IPS DF 6.9 (cell line): ENCODE measurements around the gene PCP4L1.
"Not testable (repeated sequence)": the region's sequence is repeated elsewhere in the genome, so short reads cannot be mapped to it uniquely, and the experiment has no call there.

ENCODE experiments used
- DNase-seq: peaks from one replicate; pipeline ENCODE4 v3.0.0-alpha.2; 2013; ENCODE audit warnings: low read depth, low spot score
- H3K27ac ChIP-seq: one replicate; pipeline ENCODE4 v1.5.1; 2013; ENCODE audit warnings: low read length, control low read depth
- H3K27me3 ChIP-seq: 2 replicates; pipeline ENCODE4 v1.6.1; 2013; ENCODE audit warnings: mild to moderate bottlenecking, low read length; ENCODE audit not compliant: control insufficient read depth, insufficient read depth
- H3K36me3 ChIP-seq: 2 replicates; pipeline ENCODE4 v1.6.1; 2013; ENCODE audit warnings: low read length; ENCODE audit not compliant: control insufficient read depth, insufficient read depth
- H3K4me1 ChIP-seq: 2 replicates; pipeline ENCODE4 v1.6.1; 2013; ENCODE audit warnings: low read length; ENCODE audit not compliant: control insufficient read depth, insufficient read depth
- H3K4me3 ChIP-seq: 2 replicates; pipeline ENCODE4 v1.5.1; 2013; ENCODE audit warnings: mild to moderate bottlenecking, low read length
- H3K9me3 ChIP-seq: 2 replicates; pipeline ENCODE4 v1.6.1; 2013; ENCODE audit warnings: low read length, inconsistent platforms; ENCODE audit not compliant: control insufficient read depth, insufficient read depth
- WGBS: extraction: QIAGEN DNeasy Blood & Tissue Kit; methylation state at CpG from one replicate; pipeline ENCODE4 v1.1.7; 2013; ENCODE audit warnings: mixed read lengths, missing lambda C conversion rate; ENCODE audit not compliant: insufficient read length, insufficient coverage; 5-methylcytosine and 5-hydroxymethylcytosine counted together

PCP4L1 gene

DNA sequence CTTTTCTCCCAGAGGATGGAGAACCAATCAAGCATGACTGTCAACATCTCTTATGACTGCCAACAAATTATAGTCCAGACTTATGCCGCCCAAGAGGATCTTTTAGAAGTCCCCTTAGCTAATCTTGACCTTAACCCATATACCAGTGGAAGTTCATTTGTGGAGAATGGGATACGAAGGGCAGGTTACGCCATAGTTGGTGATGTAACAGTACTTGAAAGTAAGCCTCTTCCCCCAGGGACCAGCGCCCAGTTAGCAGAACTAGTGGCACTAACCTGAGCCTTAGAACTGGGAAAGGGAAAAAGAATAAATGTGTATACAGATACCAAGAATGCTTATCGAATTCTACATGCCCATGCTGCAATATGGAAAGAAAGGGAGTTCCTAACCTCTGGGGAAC lies 3.2 kb upstream of the PCP4L1 start:
- not testable (repeated sequence) for H3K27ac ChIP-seq, H3K4me1 ChIP-seq, H3K36me3 ChIP-seq, H3K4me3 ChIP-seq, DNase-seq, H3K27me3 ChIP-seq, H3K9me3 ChIP-seq
- no CpG with 5 or more reads among the region's 5 CpGs for WGBS

DNA sequence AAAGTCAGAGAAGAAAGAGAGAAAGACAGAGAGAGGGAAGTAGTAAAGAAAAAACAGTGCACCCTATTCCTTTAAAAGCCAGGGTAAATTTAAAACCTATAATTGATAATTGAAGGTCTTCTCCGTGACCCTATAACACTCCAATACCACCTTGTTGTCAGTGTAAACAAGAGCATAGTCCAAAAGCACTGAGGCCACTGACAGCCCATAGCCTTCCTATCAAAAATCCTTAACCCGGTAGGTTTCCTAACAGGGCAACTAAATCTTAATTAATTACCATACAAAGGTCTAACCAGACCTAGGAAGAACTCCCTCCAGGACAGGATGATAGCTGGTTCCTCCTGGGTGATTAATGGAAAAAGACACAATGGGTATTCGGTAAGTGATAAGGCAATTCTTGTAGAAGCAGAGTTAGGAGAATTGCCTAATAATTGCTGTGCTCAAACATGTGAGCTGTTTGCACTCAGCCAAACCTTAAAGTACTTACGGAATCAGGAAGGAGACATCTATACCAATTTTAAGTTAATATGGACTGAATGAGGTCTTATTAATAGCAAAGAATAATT lies 2.5 kb upstream of the PCP4L1 start:
- not testable (repeated sequence) for H3K9me3 ChIP-seq, H3K36me3 ChIP-seq, DNase-seq, H3K27ac ChIP-seq, H3K4me3 ChIP-seq, H3K4me1 ChIP-seq
- WGBS = no CpG with 5 or more reads among the region's 4 CpGs
- peaks cover 11% of the 10 kb centered on the region; the same call in 1 of the 2 replicates for H3K27me3 ChIP-seq

- WGBS = no CpG with 5 or more reads among the region's 5 CpGs
- H3K27me3 ChIP-seq = peaks cover 11% of the 10 kb centered on the region; the same call in 1 of the 2 replicates
- H3K4me1 ChIP-seq, H3K4me3 ChIP-seq, H3K9me3 ChIP-seq, DNase-seq, H3K36me3 ChIP-seq, H3K27ac ChIP-seq: not testable (repeated sequence)
These were observed 1.4 kb upstream of the PCP4L1 start for GRCh38 chr1:161257109-161257508.

GRCh38 chr1:161259345-161259702 lies 779 bp downstream of the PCP4L1 start:
- no peak overlapping the region for H3K27ac ChIP-seq
- H3K9me3 ChIP-seq = no peaks in the 10 kb centered on the region
- H3K36me3 ChIP-seq = no peaks in the 10 kb centered on the region
- peaks cover 11% of the 10 kb centered on the region; the same call in 1 of the 2 replicates for H3K27me3 ChIP-seq
- H3K4me3 ChIP-seq = no peak overlapping the region
- no peak for DNase-seq
- WGBS = no CpG with 5 or more reads among the region's 6 CpGs
- H3K4me1 ChIP-seq = no peaks in the 10 kb centered on the region

GRCh38 chr1:161259765-161260164 lies 1.2 kb downstream of the PCP4L1 start:
- Histone ChIP-seq H3K27me3 (peaks cover 11% of the 10 kb centered on the region; the same call in 1 of the 2 replicates), H3K27ac (no peak overlapping the region), H3K4me1 (no peaks in the 10 kb centered on the region), H3K36me3 (no peaks in the 10 kb centered on the region), H3K9me3 (no peaks in the 10 kb centered on the region), H3K4me3 (no peak overlapping the region)
- WGBS = no CpG with 5 or more reads among the region's 1 CpG
- DNase-seq = no peak

DNA sequence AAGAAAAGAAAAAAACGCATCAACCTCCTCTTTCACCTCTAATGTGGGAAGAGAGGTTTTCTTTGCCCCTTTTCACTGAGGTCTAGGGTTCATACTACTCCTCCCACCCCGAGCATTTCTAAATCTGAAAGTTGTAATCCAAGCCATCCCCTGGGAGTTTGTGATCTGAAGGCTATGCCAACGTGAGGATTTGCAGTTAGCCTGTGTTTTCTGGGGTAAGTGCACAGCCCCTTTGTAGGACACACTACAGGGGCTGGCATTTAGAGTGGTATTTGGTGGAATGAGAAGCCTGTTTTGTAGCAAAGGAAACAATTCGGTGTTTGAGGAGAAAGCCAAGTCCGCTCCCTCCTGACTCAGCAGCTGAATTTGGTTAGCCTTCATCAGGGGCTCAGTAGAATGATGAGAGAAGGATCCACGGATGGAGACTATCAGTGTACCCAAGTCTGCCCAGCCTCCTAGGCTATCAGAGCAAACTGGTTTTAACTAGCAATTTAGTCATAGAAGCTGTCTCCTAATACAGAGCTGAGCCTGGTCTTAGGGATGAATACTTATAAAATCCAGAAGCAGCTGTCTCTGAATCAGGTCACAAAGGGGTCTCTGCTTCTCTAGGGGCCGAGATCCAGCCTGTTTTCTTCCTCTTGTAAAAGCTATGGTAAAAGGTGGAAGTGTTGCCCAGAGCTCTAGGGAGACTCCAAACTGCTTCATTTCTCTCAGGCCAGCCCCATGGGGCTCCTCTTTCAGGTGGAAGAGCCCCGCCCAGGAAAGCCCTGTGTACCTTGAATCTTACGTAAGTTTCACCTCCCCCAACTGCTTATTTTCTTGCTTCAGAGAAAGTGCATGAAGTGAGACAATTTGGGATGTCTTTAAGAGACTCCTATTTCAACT lies 2.1 kb downstream of the PCP4L1 start:
- Histone ChIP-seq H3K27me3 (peaks cover 11% of the 10 kb centered on the region; the same call in 1 of the 2 replicates), H3K27ac (no peak overlapping the region), H3K4me1 (no peaks in the 10 kb centered on the region), H3K9me3 (no peaks in the 10 kb centered on the region), H3K36me3 (no peaks in the 10 kb centered on the region), H3K4me3 (no peak overlapping the region)
- WGBS = no CpG with 5 or more reads among the region's 9 CpGs
- DNase-seq = no peak

DNA sequence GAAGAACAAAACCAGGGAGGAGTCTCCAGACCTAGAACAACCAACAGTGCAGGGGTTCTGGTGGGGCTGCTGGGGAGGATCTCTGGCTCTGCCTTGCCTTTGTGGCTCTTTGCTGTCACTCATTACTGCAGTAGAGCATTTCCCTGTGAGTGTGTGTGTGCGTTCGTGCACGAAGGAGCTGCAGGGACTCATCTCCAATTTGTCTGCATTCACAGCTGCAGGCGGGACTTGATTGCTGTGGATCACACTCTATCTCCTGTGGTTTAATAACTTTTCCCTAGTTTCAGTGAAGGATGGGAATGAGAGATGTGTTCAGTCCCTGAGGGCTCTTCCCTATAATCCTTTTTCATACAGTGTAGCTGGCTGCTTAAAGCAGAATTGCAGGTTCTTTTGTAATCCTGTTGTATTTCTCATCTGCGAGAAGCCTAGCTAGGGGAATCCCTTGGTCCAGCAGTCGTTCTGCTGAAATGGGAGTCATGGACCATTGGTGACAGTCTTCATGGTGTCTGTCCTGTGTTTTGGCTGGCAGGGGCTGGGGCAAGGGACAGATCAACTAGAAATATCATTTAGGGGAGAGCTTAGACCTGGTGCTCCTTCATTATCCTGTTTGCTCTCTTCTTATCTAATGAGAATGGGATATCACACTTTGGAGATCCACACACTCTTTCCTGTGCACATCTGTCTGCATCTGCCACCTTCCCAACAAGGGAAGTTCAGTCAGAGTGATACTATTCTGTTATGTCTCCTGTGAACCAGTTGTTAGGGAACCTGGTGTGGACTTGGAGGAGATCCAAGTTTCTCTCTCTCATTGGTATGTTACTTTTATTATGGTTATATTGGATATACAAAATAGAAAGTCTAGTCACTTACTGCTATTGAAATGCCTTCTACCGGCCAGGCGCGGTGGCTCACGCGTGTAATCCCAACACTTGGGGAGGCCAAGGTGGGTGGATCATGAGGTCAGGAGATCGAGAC lies 3.0 kb downstream of the PCP4L1 start:
- no peak overlapping the region for H3K4me3 ChIP-seq
- peaks cover 11% of the 10 kb centered on the region; the same call in 1 of the 2 replicates for H3K27me3 ChIP-seq
- WGBS = no CpG with 5 or more reads among the region's 12 CpGs
- DNase-seq = no peak
- no peaks in the 10 kb centered on the region for H3K9me3 ChIP-seq
- no peak overlapping the region for H3K27ac ChIP-seq
- H3K4me1 ChIP-seq = no peaks in the 10 kb centered on the region
- H3K36me3 ChIP-seq = no peaks in the 10 kb centered on the region

DNA sequence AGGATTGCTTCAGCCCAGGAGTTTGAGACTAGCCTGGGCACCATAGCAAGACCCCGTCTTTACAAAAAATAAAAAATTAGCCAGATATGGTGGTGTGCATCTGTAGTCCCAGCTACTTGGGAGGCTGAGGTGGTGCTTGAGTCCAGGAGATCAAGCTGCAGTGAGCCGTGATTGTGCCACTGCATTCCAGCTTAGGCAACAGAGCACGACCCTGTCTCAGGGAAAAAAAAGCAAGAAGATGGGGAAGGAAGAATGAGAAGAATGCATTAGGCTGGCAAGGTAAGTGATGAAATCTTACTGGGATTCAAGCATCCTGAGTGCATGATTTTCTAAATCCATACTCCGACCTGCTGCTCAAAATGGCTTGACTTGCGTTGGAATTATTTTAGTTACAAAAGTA lies 6.8 kb downstream of the PCP4L1 start:
- no peaks in the 10 kb centered on the region for H3K36me3 ChIP-seq
- H3K27ac ChIP-seq = no peak overlapping the region
- peaks cover 2% of the 10 kb centered on the region; the same call in 1 of the 2 replicates for H3K27me3 ChIP-seq
- DNase-seq = no peak
- H3K9me3 ChIP-seq = no peaks in the 10 kb centered on the region
- no peaks in the 10 kb centered on the region for H3K4me1 ChIP-seq
- no peak overlapping the region for H3K4me3 ChIP-seq
- WGBS = no CpG with 5 or more reads among the region's 5 CpGs

DNA sequence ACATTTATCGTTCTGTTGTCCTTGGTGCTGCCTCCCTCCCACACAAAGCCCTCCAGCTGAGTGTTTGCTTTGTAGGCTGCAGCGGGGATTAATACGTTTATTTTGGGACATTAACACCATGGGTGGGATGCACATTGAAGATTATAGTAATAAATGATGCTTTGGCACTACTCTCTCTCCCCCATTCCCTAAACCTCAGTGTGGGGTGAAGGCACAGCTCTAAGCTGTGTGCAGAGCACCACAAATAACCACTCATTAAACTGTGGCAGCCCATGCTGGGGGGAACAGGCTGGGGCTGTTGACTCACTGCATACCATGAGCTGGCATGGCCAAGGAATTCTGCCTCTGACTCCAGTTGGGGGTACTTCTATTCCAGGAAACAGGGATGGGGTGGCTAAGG lies 7.7 kb downstream of the PCP4L1 start:
- no peak overlapping the region for H3K27ac ChIP-seq
- WGBS = no CpG with 5 or more reads among the region's 3 CpGs
- H3K27me3 ChIP-seq = no peaks in the 10 kb centered on the region
- no peaks in the 10 kb centered on the region for H3K36me3 ChIP-seq
- no peak overlapping the region for H3K4me3 ChIP-seq
- no peaks in the 10 kb centered on the region for H3K9me3 ChIP-seq
- no peaks in the 10 kb centered on the region for H3K4me1 ChIP-seq
- DNase-seq = no peak

DNA sequence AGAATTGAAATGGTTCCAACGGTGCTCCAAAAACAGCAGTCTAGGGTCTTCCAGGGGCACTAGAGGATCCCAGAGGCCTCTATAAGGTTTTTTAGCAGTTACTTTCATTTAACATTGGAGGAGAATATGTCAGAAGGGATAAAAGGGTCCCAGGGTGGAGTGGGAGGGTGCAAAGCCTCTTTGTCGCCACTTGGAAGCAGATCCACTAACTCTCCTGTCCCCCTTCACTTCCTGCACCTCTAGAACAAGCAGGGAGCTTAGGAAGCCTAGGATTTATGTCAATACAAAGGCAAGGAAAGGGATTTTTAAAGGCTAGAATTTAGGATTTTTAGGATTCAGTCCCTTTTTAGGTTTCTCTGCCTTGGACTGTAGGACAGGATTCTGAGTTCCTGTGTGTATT lies 8.3 kb downstream of the PCP4L1 start:
- no peaks in the 10 kb centered on the region for H3K9me3 ChIP-seq
- no CpG with 5 or more reads among the region's 2 CpGs for WGBS
- H3K27ac ChIP-seq = no peak overlapping the region
- H3K4me1 ChIP-seq = no peaks in the 10 kb centered on the region
- H3K27me3 ChIP-seq = no peaks in the 10 kb centered on the region
- no peak for DNase-seq
- H3K4me3 ChIP-seq = no peak overlapping the region
- no peaks in the 10 kb centered on the region for H3K36me3 ChIP-seq
